Right lobe of liver (tissue), 4 donors: Measurements from ENCODE around the gene HOXB4.

ENCODE experiments used
- CTCF ChIP-seq, 4 donors: fragments of 200-600 bp in 3 of 4; fragments of 450-650 bp in 1 of 4; IDR thresholded peaks; one replicate each; pipeline versions ENCODE4 v1.5.1 to v1.8.0; 2016 to 2022; ENCODE audit warnings: antibody characterized with exemption in 4 of 4, mild to moderate bottlenecking in 2 of 4
- POLR2A ChIP-seq: fragments of 450-650 bp; IDR thresholded peaks from one replicate; pipeline ENCODE4 v1.6.1; 2017; ENCODE audit warnings: antibody characterized with exemption, mild to moderate bottlenecking
- donor health status: DM: no; HTN: no; CAD: no.
- donor health status: DM: no; HTN: no; CAD: no.
- donor health status: DM: no; HTN: yes; CAD: no.

GRCh38 chr17:48528936-48529682 lies 49.0 kb downstream of the HOXB4 start:
- TF ChIP-seq POLR2A: no peak
- TF ChIP-seq CTCF (IDR thresholded peaks at IDR 0.05): no peak
